Panc1 (cell line): ENCODE results near the gene SEMA5B.

Source experiments
- CTCF ChIP-seq: fragments of 450-650 bp; IDR thresholded peaks from 2 replicates; pipeline ENCODE4 v1.5.1; 2017; ENCODE audit warnings: mild to moderate bottlenecking
- REST ChIP-seq, 2 experiments: IDR thresholded peaks; 2 replicates each; pipeline ENCODE4 v1.6.1; 2011 to 2012; ENCODE audit warnings: low read depth in 2 of 2, control low read depth in 1 of 2, low read length in 1 of 2, mild to moderate bottlenecking in 1 of 2, moderate library complexity in 1 of 2; ENCODE audit not compliant: insufficient read depth in 1 of 2

DNA sequence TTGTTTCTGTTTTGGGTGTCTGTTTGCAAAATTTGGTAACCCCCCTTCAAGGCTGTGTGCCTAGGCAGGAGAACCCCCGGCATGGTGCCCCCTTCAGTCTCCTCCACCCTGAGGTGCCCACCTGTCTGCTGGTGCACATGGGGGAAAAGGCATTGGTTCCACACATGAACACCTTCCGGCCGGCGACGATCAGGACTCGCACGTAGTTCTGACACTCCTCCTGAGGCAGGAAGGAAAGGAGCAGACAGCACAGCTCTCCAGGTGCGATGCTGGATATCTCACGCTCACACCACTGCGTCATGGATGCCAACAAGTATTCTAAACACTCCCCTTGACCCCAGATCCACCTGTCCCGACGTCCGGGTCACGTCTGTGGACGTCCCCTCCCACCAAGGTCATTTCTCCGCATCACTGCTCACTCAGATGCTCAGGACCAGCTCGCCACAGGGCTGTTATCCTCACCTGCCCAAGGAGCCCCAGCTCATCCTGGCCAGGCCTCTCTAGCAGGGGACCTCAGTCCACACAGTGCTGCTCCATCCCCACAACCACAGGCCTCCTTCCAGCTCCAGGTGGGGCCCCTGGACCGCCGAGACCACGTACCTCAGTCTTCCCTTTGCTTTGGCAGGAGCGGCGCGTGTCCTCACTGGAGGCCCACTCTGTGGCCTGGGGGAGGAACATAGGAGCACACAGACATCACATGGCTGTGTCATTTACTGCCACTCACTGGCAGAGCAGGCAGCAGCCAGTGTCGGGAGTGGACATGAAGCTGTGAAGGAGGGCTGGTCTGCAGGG is 99.0 kb downstream of the SEMA5B start:
- TF ChIP-seq CTCF (no peak), REST (IDR thresholded peaks at IDR 0.05; ENCODE audit: insufficient read depth in 1 of 2, low read depth in 2 of 2, low read length in 1 of 2) (no peak)
